ENCODE measurements around the gene LAT. TPM values are rescaled to one million over a fixed set of nuclear protein-coding genes. Genes with fewer than 3 reads are reported as not detected.
"Not testable (repeated sequence)": the region's sequence is repeated elsewhere in the genome, so short reads cannot be mapped to it uniquely, and the experiment has no call there.

Gene LAT
- total RNA-seq, 1 experiment from 2014 or later = 3.3 TPM

DNA sequence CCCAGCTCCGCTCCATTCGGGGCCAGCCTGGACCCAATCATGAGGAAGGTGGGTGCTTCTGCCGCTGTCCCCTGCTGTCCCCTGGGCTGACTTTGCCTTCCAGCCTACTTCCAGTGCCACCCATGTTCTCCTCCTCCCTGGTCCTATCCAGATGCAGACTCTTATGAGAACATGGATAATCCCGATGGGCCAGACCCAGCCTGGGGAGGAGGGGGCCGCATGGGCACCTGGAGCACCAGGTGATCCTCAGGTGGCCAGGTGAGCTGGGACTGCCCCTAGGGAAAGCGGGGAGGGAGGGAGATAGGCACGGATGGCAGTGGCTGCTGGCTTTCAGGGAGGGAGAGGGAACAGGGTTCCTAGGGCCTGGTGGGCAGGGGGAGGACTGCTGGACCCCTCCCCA, 46.1 kb upstream of the LAT start:
- intact Hi-C loops (cut with micrococcal nuclease) = no loop called here
- H3K36me3 ChIP-seq (ENCODE audit: control insufficient read depth in 1 of 2, insufficient read depth in 2 of 2, low read length in 2 of 2) = no peaks in the 10 kb centered on the region
- no peak overlapping the region for H3K4me2 ChIP-seq (ENCODE audit: low read length)
- no peaks in the 10 kb centered on the region for H3K9me2 ChIP-seq (ENCODE audit: insufficient read depth)
- no peaks in the 10 kb centered on the region for H3K79me2 ChIP-seq (ENCODE audit: insufficient read depth, low read length)
- DNase-seq (ENCODE audit: low read depth, low spot score) (no peak), ATAC-seq (no peak)
- ChIA-PET CTCF (no interaction called here), RAD21 (ENCODE audit: low non-redundant PET in 1 of 2, low total read pairs in 2 of 2, uncharacterized antibody in 2 of 2, unreplicated experiment in 2 of 2) (no interaction called here), POLR2A (no interaction called here)
- no peaks in the 10 kb centered on the region for H4K20me1 ChIP-seq (ENCODE audit: insufficient read depth)
- H3K9ac ChIP-seq (ENCODE audit: low read length) = no peak overlapping the region
- H3K9me3 ChIP-seq (ENCODE audit: control insufficient read depth in 1 of 2, insufficient read depth in 1 of 2, low read depth in 1 of 2, low read length in 2 of 2) = no peaks in the 10 kb centered on the region
- H2AFZ ChIP-seq (ENCODE audit: low read depth, low read length, poor library complexity, severe bottlenecking) = no peak overlapping the region
- no peaks in the 10 kb centered on the region for H3K27me3 ChIP-seq (ENCODE audit: insufficient read depth, low read length)
- H3K4me1 ChIP-seq (ENCODE audit: control insufficient read depth in 1 of 2, insufficient read depth in 2 of 2, low read length in 2 of 2) = peaks cover 4 to 19% of the 10 kb centered on the region in 2 experiments; a peak in 3 of 4 replicates
- no TSS peak for BruUV-seq (replicated peaks)
- H3K27ac ChIP-seq (ENCODE audit: low read depth, low read length) = no peak overlapping the region
- H3K4me3 ChIP-seq (replicated peaks in 1 of 2; ENCODE audit: low read depth in 1 of 2, low read length in 2 of 2) = no peak overlapping the region
- TF ChIP-seq CBX3 (IDR thresholded peaks at IDR 0.05; ENCODE audit: low read depth) (no peak), RAD21 (IDR thresholded peaks at IDR 0.05; ENCODE audit: low read depth) (no peak), ZBTB33 (IDR thresholded peaks at IDR 0.05; ENCODE audit: extremely low read depth, insufficient replicate concordance, low read length) (no peak), YY1 (IDR thresholded peaks at IDR 0.05; ENCODE audit: extremely low read depth, insufficient replicate concordance, low read depth, low read length) (no peak), ZFX (IDR thresholded peaks at IDR 0.05) (no peak), TCF7L2 (IDR thresholded peaks at IDR 0.05; ENCODE audit: borderline replicate concordance, extremely low read depth, insufficient read depth, insufficient read length) (no peak), FOSL1 (IDR thresholded peaks at IDR 0.05; ENCODE audit: low read depth) (no peak), EGR1 (IDR thresholded peaks at IDR 0.05; ENCODE audit: low read depth) (no peak), SRF (IDR thresholded peaks at IDR 0.05; ENCODE audit: low read depth) (no peak), SP1 (IDR thresholded peaks at IDR 0.05; ENCODE audit: low read depth) (no peak), POLR2A (IDR thresholded peaks at IDR 0.05; ENCODE audit: borderline replicate concordance, extremely low read depth, insufficient read depth, insufficient read length) (no peak), JUND (IDR thresholded peaks at IDR 0.05) (no peak), ZNF274 (IDR thresholded peaks at IDR 0.05; ENCODE audit: low read depth, low read length) (no peak), CEBPB (IDR thresholded peaks at IDR 0.05; ENCODE audit: low read depth) (no peak), ELF1 (IDR thresholded peaks at IDR 0.05; ENCODE audit: borderline replicate concordance, low read depth) (no peak), POLR2AphosphoS5 (IDR thresholded peaks at IDR 0.05; ENCODE audit: low read depth, low read length) (no peak)
- TF ChIP-seq, protein P1, sequence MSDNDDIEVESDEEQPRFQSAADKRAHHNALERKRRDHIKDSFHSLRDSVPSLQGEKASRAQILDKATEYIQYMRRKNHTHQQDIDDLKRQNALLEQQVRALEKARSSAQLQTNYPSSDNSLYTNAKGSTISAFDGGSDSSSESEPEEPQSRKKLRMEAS (IDR thresholded peaks at IDR 0.05) = no peak

DNA sequence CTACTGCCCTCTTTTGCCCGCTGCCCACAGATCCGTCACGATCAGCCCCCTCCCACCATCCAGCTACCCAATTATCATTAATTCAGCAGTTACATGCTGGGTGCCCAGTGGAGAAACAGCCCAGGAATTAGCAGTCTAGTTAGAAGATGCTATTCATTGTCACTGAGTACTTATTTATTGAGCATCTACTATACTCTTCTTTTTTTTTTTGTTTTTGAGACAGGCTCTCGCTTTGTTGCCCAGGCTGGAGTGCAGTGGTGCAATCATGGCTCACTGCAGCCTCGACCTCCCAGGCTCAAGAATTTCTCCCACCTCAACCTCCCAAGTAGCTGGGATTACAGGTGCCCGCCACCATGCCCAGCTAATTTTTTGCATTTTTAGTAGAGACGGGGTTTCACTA, 45.0 kb upstream of the LAT start:
- H3K79me2 ChIP-seq (ENCODE audit: insufficient read depth, low read length); H4K20me1 ChIP-seq (ENCODE audit: insufficient read depth); DNase-seq (ENCODE audit: low read depth, low spot score); H3K27me3 ChIP-seq (ENCODE audit: insufficient read depth, low read length); ATAC-seq; H3K27ac ChIP-seq (ENCODE audit: low read depth, low read length); H3K9ac ChIP-seq (ENCODE audit: low read length); BruUV-seq (replicated peaks); POLR2A ChIA-PET; H3K9me2 ChIP-seq (ENCODE audit: insufficient read depth); H3K9me3 ChIP-seq (ENCODE audit: control insufficient read depth in 1 of 2, insufficient read depth in 1 of 2, low read depth in 1 of 2, low read length in 2 of 2); H2AFZ ChIP-seq (ENCODE audit: low read depth, low read length, poor library complexity, severe bottlenecking); H3K4me2 ChIP-seq (ENCODE audit: low read length); H3K4me3 ChIP-seq (replicated peaks in 1 of 2; ENCODE audit: low read depth in 1 of 2, low read length in 2 of 2); H3K36me3 ChIP-seq (ENCODE audit: control insufficient read depth in 1 of 2, insufficient read depth in 2 of 2, low read length in 2 of 2); intact Hi-C loops (cut with micrococcal nuclease); RAD21 ChIA-PET (ENCODE audit: low non-redundant PET in 1 of 2, low total read pairs in 2 of 2, uncharacterized antibody in 2 of 2, unreplicated experiment in 2 of 2): not testable (repeated sequence)
- CTCF ChIA-PET = interaction anchor here (1.1 kb wide), 1 partner anchor 10 kb away, joined by 3 read pairs; the partner anchor contains the start of gene NFATC2IP
- H3K4me1 ChIP-seq (ENCODE audit: control insufficient read depth in 1 of 2, insufficient read depth in 2 of 2, low read length in 2 of 2) = peaks cover 4 to 19% of the 10 kb centered on the region in 2 experiments; a peak in 3 of 4 replicates

Measured in HCT116 (cell line).